SK-N-MC (cell line): ENCODE data around the gene PRR15.

Source experiments
- DNase-seq: peaks from one replicate; pipeline ENCODE4 v3.0.0-alpha.2; 2011; ENCODE audit warnings: low read depth, low spot score
- H3K27ac ChIP-seq: fragments of 200-600 bp; sonication (generic); 2 replicates; pipeline ENCODE4 v1.5.1; 2016; ENCODE audit warnings: mixed run types
- H3K36me3 ChIP-seq: fragments of 200-600 bp; sonication (generic); 2 replicates; pipeline ENCODE4 v1.6.1; 2017; ENCODE audit warnings: antibody characterized with exemption, low read length, mixed read lengths; ENCODE audit not compliant: insufficient read depth
- H3K4me3 ChIP-seq: fragments of 200-600 bp; sonication (generic); 2 replicates; pipeline ENCODE4 v1.5.1; 2016
- H3K9ac ChIP-seq: fragments of 200-600 bp; sonication (generic); 2 replicates; pipeline ENCODE4 v1.8.0; 2017; ENCODE audit warnings: mixed run types, mixed read lengths; ENCODE audit not compliant: insufficient read length
- H3K9me3 ChIP-seq: fragments of 200-600 bp; sonication (generic); 2 replicates; pipeline ENCODE4 v1.6.1; 2017; ENCODE audit warnings: low read depth, mild to moderate bottlenecking, antibody characterized with exemption, low read length, moderate library complexity, mixed read lengths
- EZH2 ChIP-seq: fragments of 200-600 bp; sonication (generic); IDR thresholded peaks from one replicate; pipeline ENCODE4 v1.6.1; 2017; ENCODE audit warnings: antibody characterized with exemption
- FOXP2 ChIP-seq: optimal IDR thresholded peaks from 2 replicates; pipeline ENCODE3; 2011; ENCODE audit warnings: mild to moderate bottlenecking, moderate library complexity; ENCODE audit not compliant: insufficient read depth; ENCODE audit errors: extremely low read length, control extremely low read depth
- POLR2AphosphoS5 ChIP-seq: IDR thresholded peaks from 2 replicates; pipeline ENCODE4 v1.6.1; 2012; ENCODE audit warnings: mild to moderate bottlenecking, low read depth, low read length, borderline replicate concordance

PRR15 gene

GRCh38 chr7:29565224-29565630 is 1.6 kb downstream of the PRR15 start:
- H3K4me3 ChIP-seq: peak overlapping the region; percentile 85

GRCh38 chr7:29565634-29565981 is 2.0 kb downstream of the PRR15 start:
- no peak for TF ChIP-seq POLR2AphosphoS5
- no peak for TF ChIP-seq EZH2
- no peak for TF ChIP-seq FOXP2
- no peak for DNase-seq
- no peaks in the 10 kb centered on the region for H3K36me3 ChIP-seq
- H3K27ac ChIP-seq: no peak overlapping the region
- H3K9me3 ChIP-seq: no peaks in the 10 kb centered on the region
- H3K9ac ChIP-seq: no peak overlapping the region
- H3K4me3 ChIP-seq: peak overlapping the region; percentile 85

More at GRCh38 chr7:29565224-29565630, 1.6 kb downstream of the PRR15 start:
- no peak for DNase-seq
- Histone ChIP-seq H3K9me3 (no peaks in the 10 kb centered on the region), H3K9ac (peak overlapping the region; percentile 21), H3K36me3 (no peaks in the 10 kb centered on the region), H3K27ac (no peak overlapping the region)
- TF ChIP-seq POLR2AphosphoS5 (no peak), EZH2 (no peak)

- no peak for TF ChIP-seq EZH2
- TF ChIP-seq FOXP2: no peak
- no peak for TF ChIP-seq POLR2AphosphoS5
- H3K9me3 ChIP-seq: no peaks in the 10 kb centered on the region
- H3K4me3 ChIP-seq: no peak overlapping the region
- no peak overlapping the region for H3K27ac ChIP-seq
- no peaks in the 10 kb centered on the region for H3K36me3 ChIP-seq
- no peak for DNase-seq
- H3K9ac ChIP-seq: no peak overlapping the region
Measured at GRCh38 chr7:29565982-29566746, 2.5 kb downstream of the PRR15 start.

DNA sequence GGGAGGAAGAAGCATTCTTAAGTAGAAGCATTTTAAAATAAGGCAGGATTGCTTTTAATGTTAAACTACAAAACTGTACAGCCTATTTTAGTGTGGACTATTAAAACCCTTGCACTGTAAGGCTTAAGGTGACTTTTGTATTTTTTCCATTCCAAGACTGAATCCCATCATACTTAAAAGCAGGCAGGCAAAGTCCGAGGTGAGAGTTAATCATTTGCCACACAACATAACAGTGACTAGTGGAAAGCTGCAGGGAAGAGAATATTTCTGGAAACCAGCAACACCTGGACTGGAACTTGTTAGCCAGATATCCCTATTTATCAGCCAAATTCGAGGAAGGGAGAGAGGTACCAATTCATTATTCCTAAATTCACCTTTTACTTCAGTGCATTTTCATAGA is 3.5 kb downstream of the PRR15 start:
- Histone ChIP-seq H3K27ac (no peak overlapping the region), H3K36me3 (no peaks in the 10 kb centered on the region), H3K9ac (no peak overlapping the region), H3K4me3 (no peak overlapping the region), H3K9me3 (no peaks in the 10 kb centered on the region)
- TF ChIP-seq POLR2AphosphoS5 (no peak), EZH2 (no peak), FOXP2 (no peak)
- DNase-seq: no peak

GRCh38 chr7:29569648-29570047 is 6.0 kb downstream of the PRR15 start:
- Histone ChIP-seq H3K27ac (no peak overlapping the region), H3K9me3 (no peaks in the 10 kb centered on the region), H3K36me3 (no peaks in the 10 kb centered on the region), H3K4me3 (no peak overlapping the region), H3K9ac (no peak overlapping the region)
- no peak for DNase-seq
- no peak for TF ChIP-seq EZH2
- no peak for TF ChIP-seq FOXP2
- TF ChIP-seq POLR2AphosphoS5: no peak

- no peak for DNase-seq
- Histone ChIP-seq H3K27ac (no peak overlapping the region), H3K36me3 (no peaks in the 10 kb centered on the region), H3K9me3 (no peaks in the 10 kb centered on the region), H3K4me3 (no peak overlapping the region), H3K9ac (no peak overlapping the region)
- no peak for TF ChIP-seq POLR2AphosphoS5
- no peak for TF ChIP-seq EZH2
- no peak for TF ChIP-seq FOXP2
Measured at GRCh38 chr7:29572558-29572957, 8.9 kb downstream of the PRR15 start.

DNA sequence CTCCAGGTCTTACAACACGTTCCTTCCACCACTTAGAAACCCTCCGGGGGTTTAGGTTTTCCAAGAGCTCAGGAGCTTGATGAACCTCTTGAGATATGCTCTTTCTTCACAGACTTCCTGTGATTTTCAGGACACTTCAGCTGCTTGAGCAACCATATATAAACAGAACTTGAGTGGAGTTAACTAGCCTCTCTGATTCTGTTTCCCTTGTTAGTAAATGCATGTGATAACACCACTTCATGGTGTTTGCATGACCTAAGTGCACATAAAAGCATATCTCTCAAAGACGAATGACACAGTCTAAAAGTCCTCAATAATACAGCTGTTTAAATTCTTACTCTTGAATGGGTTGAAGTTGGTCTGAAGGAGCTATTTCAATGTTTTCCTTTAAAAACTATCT is 9.9 kb downstream of the PRR15 start:
- Histone ChIP-seq H3K9me3 (no peaks in the 10 kb centered on the region), H3K27ac (no peak overlapping the region), H3K36me3 (no peaks in the 10 kb centered on the region), H3K9ac (no peak overlapping the region), H3K4me3 (no peak overlapping the region)
- no peak for DNase-seq
- TF ChIP-seq FOXP2 (no peak), EZH2 (no peak), POLR2AphosphoS5 (no peak)

DNA sequence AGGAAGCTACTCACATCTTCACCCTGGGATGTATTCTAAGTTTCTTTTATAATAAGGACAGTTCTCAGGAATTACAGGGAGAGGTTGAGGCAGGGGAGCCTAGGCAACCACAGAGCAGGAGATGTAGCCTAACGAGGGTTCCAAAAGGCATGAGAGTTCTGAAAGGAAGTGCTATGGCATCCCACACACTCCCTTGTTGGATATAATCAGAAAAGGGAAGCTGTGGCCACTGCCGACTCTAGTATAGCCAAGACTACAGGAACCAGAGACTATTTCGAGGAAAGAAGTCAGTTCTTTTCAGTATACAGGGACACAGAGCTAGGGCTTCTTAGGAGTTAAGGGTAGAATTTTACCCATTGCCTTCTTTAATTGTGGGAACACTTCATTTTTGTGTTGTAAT is 11.0 kb downstream of the PRR15 start:
- DNase-seq: no peak
- no peak for TF ChIP-seq POLR2AphosphoS5
- TF ChIP-seq EZH2: no peak
- TF ChIP-seq FOXP2: no peak
- no peak overlapping the region for H3K9ac ChIP-seq
- H3K27ac ChIP-seq: no peak overlapping the region
- H3K9me3 ChIP-seq: no peaks in the 10 kb centered on the region
- no peak overlapping the region for H3K4me3 ChIP-seq
- no peaks in the 10 kb centered on the region for H3K36me3 ChIP-seq

DNA sequence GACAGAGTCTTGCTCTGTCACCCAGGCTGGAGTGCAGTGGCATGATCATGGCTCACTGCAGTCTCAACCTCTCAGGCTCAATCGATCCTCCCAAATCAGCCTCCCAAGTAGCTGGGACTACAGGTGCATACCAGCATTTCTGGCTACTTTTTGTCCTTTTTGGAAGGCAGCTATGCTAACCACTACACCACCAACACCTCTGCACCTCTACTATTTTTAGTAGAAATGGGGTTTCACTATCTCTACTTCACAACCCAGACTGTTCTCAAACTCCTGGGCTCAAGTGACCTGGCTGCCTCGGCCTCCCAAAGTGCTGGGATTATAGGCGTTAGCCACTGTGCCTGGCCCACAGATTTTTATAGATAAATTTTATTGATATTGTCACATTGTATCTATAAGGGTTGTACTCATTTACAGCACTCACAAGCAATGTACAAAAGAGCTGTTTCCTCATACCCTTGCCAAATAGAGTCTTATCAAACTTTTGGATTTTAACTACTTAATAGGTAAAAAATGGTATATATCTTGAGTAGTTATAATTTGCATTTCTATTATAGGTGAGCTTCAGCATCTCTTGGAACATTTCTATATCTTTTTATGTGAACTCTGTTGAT is 23.7 kb downstream of the PRR15 start:
- no peak overlapping the region for H3K9ac ChIP-seq
- H3K36me3 ChIP-seq: no peaks in the 10 kb centered on the region
- no peak for DNase-seq
- H3K9me3 ChIP-seq: no peaks in the 10 kb centered on the region
- TF ChIP-seq EZH2: no peak
- no peak for TF ChIP-seq FOXP2
- TF ChIP-seq POLR2AphosphoS5: no peak
- H3K4me3 ChIP-seq: no peak overlapping the region
- H3K27ac ChIP-seq: no peak overlapping the region
